RWPE2 (cell line): ENCODE measurements around the gene EMCN.

Source experiments
- ATAC-seq: fragments of 200-7000 bp; cut with Tn5 transposase; 3 replicates; pipeline ENCODE4 v1.9.1; 2021; ENCODE audit warnings: low read depth
- DNase-seq: peaks from one replicate; pipeline ENCODE4 v3.0.0-alpha.2; 2020; ENCODE audit warnings: low spot score
- H3K27ac ChIP-seq: fragments of 450-650 bp; 2 replicates; pipeline ENCODE4 v1.5.1; 2017; ENCODE audit warnings: mild to moderate bottlenecking; ENCODE audit not compliant: poor library complexity, severe bottlenecking
- H3K27me3 ChIP-seq: fragments of 250-450 bp; sonication (Bioruptor Pico); 2 replicates; pipeline ENCODE4 v1.5.1; 2021; ENCODE audit warnings: mild to moderate bottlenecking, moderate library complexity; ENCODE audit not compliant: insufficient read depth, poor library complexity, severe bottlenecking
- H3K36me3 ChIP-seq: fragments of 250-450 bp; sonication (Bioruptor Pico); 2 replicates; pipeline ENCODE4 v1.5.1; 2020; ENCODE audit warnings: low read depth, mild to moderate bottlenecking, moderate library complexity
- H3K4me1 ChIP-seq: fragments of 250-450 bp; sonication (Bioruptor Pico); 2 replicates; pipeline ENCODE4 v1.5.1; 2021; ENCODE audit warnings: mild to moderate bottlenecking, moderate library complexity; ENCODE audit not compliant: insufficient read depth, poor library complexity, severe bottlenecking
- H3K4me3 ChIP-seq: fragments of 250-450 bp; sonication (Bioruptor Pico); 2 replicates; pipeline ENCODE4 v1.5.1; 2021; ENCODE audit warnings: mild to moderate bottlenecking, moderate library complexity; ENCODE audit not compliant: severe bottlenecking
- H3K9me3 ChIP-seq: fragments of 250-450 bp; sonication (Bioruptor Pico); 2 replicates; pipeline ENCODE4 v1.5.1; 2021; ENCODE audit warnings: mild to moderate bottlenecking, moderate library complexity; ENCODE audit not compliant: severe bottlenecking
- TF ChIP-seq, protein P1 (sequence below): fragments of 450-650 bp; IDR thresholded peaks from one replicate; pipeline ENCODE4 v1.5.1; 2017; ENCODE audit warnings: mild to moderate bottlenecking, moderate library complexity; ENCODE audit not compliant: poor library complexity, severe bottlenecking

Gene EMCN, protein sequence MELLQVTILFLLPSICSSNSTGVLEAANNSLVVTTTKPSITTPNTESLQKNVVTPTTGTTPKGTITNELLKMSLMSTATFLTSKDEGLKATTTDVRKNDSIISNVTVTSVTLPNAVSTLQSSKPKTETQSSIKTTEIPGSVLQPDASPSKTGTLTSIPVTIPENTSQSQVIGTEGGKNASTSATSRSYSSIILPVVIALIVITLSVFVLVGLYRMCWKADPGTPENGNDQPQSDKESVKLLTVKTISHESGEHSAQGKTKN

DNA sequence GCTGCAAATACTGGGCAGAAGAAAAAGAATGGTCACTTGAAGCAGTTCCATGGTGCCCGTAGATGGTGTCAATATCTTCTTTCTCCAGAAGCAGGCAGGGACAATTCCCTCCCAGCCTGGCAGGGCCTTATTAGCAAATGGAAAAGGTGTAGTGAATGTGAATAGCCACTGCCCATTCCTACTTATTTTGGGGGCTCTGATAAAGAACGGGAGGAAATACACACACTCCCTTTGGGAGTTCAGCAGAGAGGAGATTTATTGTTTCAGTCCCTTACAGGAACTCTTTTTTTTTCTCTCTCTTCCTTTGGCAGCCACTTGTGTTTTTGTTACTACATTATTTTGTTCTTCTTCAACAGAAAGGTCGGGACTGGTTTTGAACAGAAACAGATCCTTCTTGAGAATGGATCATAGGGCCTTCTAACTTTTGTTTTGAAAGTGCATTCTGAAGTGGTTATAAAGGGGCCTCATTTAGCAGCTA is at the start of gene EMCN:
TSS of gene EMCN (minus strand) at position 159 of the 478 bp plus-strand sequence. CDS start at position 51, 108 bp downstream.
- Histone ChIP-seq H3K4me3 (no peak within 1 kb of the TSS), H3K27me3 (no peaks in the 10 kb centered on the region), H3K4me1 (peaks cover 1% of the 10 kb centered on the region), H3K36me3 (no peaks in the 10 kb centered on the region), H3K9me3 (no peaks in the 10 kb centered on the region), H3K27ac (no peak within 1 kb of the TSS)
- no peak for DNase-seq
- no peak for ATAC-seq
- TF ChIP-seq, protein P1, sequence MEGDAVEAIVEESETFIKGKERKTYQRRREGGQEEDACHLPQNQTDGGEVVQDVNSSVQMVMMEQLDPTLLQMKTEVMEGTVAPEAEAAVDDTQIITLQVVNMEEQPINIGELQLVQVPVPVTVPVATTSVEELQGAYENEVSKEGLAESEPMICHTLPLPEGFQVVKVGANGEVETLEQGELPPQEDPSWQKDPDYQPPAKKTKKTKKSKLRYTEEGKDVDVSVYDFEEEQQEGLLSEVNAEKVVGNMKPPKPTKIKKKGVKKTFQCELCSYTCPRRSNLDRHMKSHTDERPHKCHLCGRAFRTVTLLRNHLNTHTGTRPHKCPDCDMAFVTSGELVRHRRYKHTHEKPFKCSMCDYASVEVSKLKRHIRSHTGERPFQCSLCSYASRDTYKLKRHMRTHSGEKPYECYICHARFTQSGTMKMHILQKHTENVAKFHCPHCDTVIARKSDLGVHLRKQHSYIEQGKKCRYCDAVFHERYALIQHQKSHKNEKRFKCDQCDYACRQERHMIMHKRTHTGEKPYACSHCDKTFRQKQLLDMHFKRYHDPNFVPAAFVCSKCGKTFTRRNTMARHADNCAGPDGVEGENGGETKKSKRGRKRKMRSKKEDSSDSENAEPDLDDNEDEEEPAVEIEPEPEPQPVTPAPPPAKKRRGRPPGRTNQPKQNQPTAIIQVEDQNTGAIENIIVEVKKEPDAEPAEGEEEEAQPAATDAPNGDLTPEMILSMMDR, result no peak

DNA sequence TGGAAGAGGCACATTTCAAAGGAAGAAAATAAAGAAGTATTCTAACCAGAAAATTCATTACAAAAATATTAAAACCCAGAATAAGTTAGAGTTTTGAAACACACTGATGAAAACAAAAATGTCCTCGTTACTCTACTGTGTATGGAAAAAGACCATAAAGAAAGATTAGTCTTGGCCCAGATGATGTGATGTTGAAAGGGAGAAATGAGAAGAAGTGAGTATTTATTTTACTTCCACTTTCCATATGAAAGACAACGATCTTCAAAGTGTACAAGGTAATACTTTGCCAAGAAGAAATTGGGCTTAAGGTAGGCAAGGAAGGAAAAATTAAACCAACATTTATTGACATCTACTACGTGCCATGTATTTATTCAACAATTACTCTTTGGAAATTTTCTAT is 48.6 kb upstream of the EMCN start:
- TF ChIP-seq, protein P1, result no peak
- no peaks in the 10 kb centered on the region for H3K4me1 ChIP-seq
- H3K9me3 ChIP-seq, result no peaks in the 10 kb centered on the region
- H3K36me3 ChIP-seq, result no peaks in the 10 kb centered on the region
- ATAC-seq (no peak), DNase-seq (no peak)
- no peak overlapping the region for H3K27ac ChIP-seq
- no peaks in the 10 kb centered on the region for H3K27me3 ChIP-seq
- no peak overlapping the region for H3K4me3 ChIP-seq

DNA sequence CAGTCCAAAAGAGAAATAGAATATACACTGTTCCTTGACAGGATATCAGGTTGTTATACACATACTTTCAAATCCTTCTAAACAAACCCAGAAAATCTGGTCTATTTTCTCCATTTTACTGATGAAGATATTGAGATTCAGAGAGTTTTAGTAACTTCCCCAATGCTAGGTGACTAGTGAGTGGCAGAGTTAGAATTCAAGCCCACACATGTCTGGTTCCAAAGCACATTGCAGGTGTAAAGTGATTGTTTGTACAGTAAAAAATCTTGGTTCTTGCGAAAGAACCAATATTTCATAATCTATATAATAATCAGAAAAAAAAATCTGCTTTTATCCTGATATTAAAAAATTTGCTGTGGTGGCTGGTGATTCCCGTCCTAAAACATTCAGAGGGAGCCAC is 39.5 kb upstream of the EMCN start:
- ATAC-seq, result peak; percentile 64; the same call in 2 of the 3 replicates
- H3K36me3 ChIP-seq, result no peaks in the 10 kb centered on the region
- no peak overlapping the region for H3K27ac ChIP-seq
- H3K9me3 ChIP-seq, result no peaks in the 10 kb centered on the region
- TF ChIP-seq, protein P1, result no peak
- DNase-seq, result no peak
- no peaks in the 10 kb centered on the region for H3K27me3 ChIP-seq
- H3K4me1 ChIP-seq, result peaks cover 9% of the 10 kb centered on the region
- no peak overlapping the region for H3K4me3 ChIP-seq

DNA sequence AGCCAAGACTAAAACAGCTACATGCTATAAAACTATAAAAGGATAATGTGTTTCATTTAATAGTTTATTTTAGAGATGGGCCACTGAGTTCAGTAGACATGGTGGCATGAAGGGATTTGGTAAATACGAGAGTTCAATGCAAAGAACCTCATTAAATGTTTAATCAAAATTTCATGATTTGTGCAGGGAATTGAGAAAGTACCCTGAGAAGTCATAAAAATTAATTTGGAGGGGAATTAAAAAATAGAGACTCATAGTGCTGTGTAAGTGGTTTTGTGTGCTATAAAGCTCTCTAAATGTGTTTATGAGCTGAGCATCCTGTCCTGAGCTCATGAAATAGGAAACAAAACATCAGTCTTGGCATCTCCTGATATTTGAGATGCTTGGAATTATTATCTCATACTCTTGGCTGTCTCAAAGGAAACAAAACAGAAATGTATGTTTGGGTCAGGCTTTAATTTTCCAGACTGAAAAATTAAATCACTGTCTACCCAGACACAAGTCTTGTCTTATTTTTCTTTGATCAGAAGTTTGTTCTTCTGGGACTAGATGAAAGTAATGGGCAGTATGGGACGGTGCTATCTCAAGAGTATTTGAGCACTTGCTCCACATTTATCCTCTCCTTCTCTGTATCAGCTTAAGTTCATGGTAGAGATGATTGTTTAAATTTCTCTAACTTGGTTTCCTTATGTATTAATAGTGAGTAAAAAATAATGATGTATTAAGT is 38.0 kb upstream of the EMCN start:
- H3K4me3 ChIP-seq, result no peak overlapping the region
- no peaks in the 10 kb centered on the region for H3K27me3 ChIP-seq
- ATAC-seq (no peak), DNase-seq (no peak)
- no peak overlapping the region for H3K27ac ChIP-seq
- TF ChIP-seq, protein P1, result no peak
- no peaks in the 10 kb centered on the region for H3K36me3 ChIP-seq
- H3K4me1 ChIP-seq, result peaks cover 9% of the 10 kb centered on the region
- H3K9me3 ChIP-seq, result no peaks in the 10 kb centered on the region

DNA sequence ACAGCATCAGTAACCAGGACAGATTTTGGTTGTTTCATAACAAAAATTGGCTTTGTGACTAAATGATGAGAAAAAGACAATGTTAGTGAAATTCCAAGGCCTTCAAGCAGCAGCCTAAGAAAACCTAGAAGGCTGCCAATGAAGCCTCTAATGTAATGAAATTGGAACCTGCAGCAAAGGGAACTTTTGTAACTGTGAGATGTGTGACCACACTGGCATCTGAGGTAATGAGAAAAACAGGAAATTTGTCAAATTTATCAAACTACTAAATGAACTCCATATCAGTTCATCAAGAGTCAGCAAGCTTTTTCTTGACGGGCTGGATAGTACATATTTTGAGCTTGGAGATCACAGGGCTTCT is 30.4 kb upstream of the EMCN start:
- TF ChIP-seq, protein P1, result no peak
- no peak for ATAC-seq
- Histone ChIP-seq H3K4me3 (no peak overlapping the region), H3K9me3 (no peaks in the 10 kb centered on the region), H3K4me1 (no peaks in the 10 kb centered on the region), H3K27me3 (no peaks in the 10 kb centered on the region), H3K36me3 (no peaks in the 10 kb centered on the region), H3K27ac (no peak overlapping the region)
- DNase-seq, result no peak
